Retinal pigment epithelial cell (primary cell): ENCODE results near the gene MAIP1.

Experiments
- DNase-seq: peaks from one replicate; pipeline ENCODE4 v3.0.0-alpha.2; 2010; ENCODE audit warnings: low read depth
- H3K4me3 ChIP-seq: 2 replicates; pipeline ENCODE4 v1.5.1; 2011; ENCODE audit warnings: mild to moderate bottlenecking, low read length, control low read depth, moderate library complexity
- TF ChIP-seq, protein P1 (sequence below): conservative IDR thresholded peaks from 2 replicates; pipeline ENCODE4 v1.5.1; 2011; ENCODE audit warnings: low read depth, low read length, control low read depth, inconsistent platforms

Gene MAIP1

DNA sequence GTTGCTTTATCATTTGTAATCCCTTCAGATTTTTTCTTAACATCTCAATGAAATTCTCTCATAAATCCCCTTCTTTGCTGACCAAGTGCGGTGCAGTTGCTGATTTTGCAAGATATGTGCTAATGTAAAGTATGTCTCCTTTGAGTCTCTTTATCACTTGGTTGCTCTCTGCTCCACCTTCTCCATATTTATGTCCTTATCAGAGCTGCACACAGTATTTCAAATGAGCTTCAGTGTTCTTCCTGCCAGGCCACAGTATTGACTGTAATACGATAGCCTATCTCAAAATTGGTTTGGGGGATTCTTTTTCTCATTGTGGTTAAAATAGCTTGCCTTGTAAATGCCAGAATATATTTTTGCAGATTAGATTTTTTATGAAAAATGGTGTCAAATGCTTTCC, 32.2 kb downstream of the MAIP1 start:
- no peak overlapping the region for H3K4me3 ChIP-seq
- DNase-seq: no peak
- TF ChIP-seq, protein P1, sequence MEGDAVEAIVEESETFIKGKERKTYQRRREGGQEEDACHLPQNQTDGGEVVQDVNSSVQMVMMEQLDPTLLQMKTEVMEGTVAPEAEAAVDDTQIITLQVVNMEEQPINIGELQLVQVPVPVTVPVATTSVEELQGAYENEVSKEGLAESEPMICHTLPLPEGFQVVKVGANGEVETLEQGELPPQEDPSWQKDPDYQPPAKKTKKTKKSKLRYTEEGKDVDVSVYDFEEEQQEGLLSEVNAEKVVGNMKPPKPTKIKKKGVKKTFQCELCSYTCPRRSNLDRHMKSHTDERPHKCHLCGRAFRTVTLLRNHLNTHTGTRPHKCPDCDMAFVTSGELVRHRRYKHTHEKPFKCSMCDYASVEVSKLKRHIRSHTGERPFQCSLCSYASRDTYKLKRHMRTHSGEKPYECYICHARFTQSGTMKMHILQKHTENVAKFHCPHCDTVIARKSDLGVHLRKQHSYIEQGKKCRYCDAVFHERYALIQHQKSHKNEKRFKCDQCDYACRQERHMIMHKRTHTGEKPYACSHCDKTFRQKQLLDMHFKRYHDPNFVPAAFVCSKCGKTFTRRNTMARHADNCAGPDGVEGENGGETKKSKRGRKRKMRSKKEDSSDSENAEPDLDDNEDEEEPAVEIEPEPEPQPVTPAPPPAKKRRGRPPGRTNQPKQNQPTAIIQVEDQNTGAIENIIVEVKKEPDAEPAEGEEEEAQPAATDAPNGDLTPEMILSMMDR: no peak

DNA sequence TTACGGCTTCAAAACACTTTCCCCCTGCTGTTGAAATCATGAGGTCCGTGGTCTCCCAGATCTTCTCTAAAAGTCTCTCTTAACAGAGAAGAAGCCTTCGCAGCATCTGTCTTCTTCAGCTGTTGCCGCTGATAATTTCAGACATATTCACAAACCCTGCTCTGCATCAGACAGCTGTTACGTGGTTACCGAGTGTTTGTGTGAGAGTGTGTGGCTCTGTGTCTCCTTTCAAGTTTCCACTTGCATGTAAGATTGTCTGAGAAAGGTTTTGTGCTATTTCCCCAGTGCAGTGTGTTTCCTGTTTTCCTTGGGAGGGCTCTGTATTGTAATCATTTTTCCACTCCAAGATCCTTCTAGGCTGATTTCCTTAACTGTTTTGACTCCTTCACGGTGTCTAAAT, 32.8 kb downstream of the MAIP1 start:
- no peak overlapping the region for H3K4me3 ChIP-seq
- TF ChIP-seq, protein P1: no peak
- no peak for DNase-seq

DNA sequence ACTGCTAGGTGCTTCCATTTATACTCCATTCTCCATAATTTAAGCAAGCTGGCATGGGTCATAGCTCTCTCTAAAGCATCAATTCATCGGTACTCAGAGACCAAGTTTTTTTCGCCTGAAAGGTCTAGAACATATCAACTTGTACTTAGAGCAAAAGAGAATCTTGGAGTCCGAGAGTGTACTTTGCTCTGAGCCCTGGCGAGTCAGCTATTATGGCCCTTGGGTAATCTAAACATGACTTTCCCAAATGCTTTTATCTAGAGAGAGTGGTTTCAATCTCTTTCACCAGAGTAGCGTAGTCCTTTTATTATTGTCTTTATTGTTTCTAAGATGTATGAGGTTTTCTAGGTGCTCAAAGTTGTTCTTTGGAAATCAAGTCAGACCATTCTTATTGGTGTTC, 34.4 kb downstream of the MAIP1 start:
- TF ChIP-seq, protein P1: no peak
- no peak overlapping the region for H3K4me3 ChIP-seq
- no peak for DNase-seq

DNA sequence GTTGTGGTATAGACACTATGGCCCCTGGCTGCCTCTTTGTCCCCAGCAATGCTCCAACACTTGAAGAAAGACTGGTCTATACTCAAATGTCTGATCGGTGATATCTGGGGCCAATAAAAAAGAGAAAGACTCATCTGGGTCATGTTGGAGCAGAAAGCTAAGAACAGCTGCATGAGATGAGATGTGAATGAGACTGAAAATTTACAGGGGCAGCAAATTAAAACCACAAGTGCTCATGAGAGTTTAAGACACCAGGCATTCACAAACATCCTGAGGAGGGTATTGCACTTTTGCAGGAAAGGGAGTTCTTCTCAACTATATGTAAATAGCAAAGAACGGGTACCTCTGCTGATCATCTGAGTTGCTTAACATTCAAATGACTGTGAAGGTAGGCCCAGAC, 36.3 kb downstream of the MAIP1 start:
- TF ChIP-seq, protein P1: no peak

DNA sequence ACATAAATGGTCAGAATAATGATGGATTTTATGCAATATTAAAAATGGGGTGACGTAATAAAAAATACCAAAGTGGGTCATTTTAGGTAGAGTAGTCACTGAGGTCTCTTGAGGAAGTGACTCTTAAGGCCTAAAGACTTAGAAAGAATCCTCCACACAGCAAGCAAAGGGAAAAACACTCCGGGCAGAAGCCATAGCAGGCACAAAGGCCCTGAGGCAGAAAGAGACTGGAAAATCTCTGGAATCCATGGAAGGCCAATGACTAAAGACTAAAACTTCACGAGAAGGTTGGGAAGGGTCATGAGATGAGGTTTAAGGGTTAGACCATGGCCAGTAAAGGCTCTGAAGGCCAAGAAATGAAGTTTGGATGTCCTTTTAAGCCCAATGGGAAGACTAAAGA, 36.9 kb downstream of the MAIP1 start:
- H3K4me3 ChIP-seq: no peak overlapping the region
- TF ChIP-seq, protein P1: no peak
- no peak for DNase-seq

More for the DNA sequence above, 36.3 kb downstream of the MAIP1 start:
- no peak for DNase-seq
- no peak overlapping the region for H3K4me3 ChIP-seq

DNA sequence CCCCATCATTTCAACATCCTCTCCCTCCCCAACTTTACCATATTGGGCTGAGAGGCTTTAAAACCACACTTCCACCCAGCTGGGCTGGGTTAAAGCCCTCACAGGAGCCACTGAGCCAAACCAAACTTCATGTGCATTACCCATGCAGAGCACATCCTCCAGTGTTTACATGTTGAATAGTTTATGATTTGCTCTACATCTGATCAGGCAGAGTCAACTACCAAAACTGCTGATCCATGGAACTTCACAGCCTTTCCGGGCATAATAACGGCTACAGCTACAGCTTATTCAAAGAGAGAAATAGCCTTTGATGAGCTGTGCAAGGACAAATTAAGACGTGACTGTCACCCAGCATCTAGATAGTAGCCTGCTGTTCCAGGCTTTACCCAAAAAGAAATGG, 39.0 kb downstream of the MAIP1 start:
- no peak for DNase-seq
- H3K4me3 ChIP-seq: no peak overlapping the region
- TF ChIP-seq, protein P1: no peak

DNA sequence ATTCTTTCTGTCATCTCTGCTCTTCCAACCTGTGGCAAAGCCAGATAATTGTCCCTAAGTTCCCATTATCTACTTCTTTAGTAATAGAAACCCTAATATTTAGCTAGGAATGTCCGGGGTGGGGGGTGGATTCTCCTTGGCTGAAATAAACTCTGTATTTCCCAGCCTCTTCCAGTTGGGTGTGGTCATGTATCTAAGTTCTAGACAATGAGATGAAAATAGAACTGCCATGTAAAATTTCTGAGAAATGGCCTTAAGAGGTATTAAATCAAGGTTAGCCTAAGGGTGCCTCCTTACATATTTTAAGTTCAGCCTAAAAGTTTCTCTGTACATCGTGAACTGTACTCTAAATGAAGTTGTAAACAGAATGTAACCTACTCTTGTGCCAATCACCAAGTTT, 39.5 kb downstream of the MAIP1 start:
- H3K4me3 ChIP-seq: no peak overlapping the region
- TF ChIP-seq, protein P1: no peak
- DNase-seq: no peak
